Embryonic facial prominence (tissue), 1 donor: ENCODE data around the gene WDR47.
"Not testable (repeated sequence)": the region's sequence is repeated elsewhere in the genome, so short reads cannot be mapped to it uniquely, and the experiment has no call there.

Source experiments
- DNase-seq: peaks from one replicate; pipeline ENCODE4 v3.0.0-alpha.2; 2016; ENCODE audit errors: extremely low spot score

WDR47 gene

DNA sequence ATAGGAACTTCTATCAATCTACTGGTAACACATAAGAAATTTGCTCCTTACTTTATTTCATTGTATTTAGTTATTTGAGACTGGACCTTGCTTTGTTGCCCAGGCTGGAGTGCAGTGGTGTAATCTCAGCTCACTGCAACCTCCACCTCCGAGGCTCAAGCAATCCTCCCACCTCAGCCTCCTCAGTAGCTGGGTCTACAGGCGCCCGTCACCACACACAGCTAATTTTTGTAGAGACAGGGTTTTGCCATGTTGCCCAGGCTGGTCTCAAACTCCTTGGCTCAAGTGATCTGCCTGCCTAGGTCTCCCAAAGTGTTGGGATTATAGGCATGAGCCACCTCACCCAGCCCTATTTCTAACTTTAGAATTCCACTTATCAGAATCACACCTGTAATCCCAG, 10.2 kb upstream of the WDR47 start:
- DNase-seq: not testable (repeated sequence)

DNA sequence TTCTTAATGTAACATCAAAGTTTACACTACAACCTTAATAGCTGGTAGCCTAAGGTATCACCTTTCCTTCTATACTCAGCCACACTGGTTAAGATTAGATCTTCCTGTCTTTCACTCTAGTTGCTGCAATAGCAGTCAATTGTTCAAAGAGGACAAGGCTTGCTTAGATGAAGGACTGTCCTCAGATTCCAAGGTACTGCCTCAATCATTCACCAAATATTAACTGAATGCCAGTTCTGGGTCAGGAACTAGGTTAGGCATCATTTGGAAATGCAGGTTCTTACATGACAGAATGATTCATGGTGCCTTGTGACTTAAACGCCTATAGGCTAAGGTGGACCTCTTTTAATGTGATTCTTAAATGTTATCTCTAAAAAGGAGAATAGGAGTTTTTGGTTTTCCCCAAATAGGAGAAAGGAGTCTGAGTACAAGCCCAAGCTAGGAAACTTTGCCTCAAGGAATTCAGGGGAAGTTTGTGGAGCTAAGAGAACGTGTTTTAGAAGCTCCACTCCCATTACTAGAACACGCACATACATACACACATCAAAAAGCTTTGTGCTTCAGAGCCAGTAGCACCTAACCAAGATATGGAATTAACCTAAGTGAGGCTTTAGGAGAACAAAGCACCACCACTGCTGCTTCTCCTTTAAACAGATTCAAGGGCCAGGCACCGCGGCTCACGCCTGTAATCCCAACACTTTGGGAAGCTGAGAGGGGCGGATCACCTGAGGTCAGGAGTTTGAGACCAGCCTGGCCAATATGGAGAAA, 8.5 kb upstream of the WDR47 start:
- DNase-seq: no peak

DNA sequence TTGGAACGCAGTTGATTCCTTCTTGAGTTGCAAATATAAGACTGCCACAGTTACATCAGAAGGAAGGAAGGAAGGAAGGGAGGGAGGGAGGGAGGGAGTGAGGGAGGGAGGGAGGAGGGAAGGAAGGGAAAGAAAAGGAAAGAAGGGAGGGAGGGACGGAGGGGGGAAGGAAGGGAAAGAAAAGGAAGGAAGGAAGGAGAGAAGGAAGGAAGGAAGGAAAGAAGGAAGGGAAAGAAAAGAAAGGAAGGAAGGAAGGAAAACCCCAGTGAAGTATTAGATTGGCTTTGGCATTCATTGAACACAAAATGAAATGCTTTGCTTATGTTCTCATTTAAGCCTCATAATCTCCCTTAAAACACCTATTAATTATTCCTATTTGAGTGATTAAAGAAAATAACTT, 6.4 kb upstream of the WDR47 start:
- no peak for DNase-seq

DNA sequence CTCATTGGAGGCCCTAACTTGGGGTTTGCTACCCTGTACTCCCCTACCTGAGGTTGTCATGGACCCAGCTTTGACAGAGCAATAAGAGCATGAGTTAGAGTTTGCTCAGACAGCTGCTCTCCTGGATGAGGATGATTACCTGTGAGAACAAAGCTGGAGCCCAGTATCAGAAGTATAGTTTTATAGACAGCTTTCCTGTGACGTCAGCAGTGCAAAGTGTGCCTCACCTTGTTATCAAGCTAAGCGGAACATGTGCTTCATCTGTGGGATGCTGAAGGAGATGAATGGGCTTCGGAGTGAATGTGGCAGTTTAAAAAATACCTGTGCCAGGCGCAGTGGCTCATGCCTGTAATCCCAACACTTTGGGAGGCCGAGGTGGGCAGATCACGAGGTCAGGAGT, 5.4 kb upstream of the WDR47 start:
- DNase-seq: no peak

DNA sequence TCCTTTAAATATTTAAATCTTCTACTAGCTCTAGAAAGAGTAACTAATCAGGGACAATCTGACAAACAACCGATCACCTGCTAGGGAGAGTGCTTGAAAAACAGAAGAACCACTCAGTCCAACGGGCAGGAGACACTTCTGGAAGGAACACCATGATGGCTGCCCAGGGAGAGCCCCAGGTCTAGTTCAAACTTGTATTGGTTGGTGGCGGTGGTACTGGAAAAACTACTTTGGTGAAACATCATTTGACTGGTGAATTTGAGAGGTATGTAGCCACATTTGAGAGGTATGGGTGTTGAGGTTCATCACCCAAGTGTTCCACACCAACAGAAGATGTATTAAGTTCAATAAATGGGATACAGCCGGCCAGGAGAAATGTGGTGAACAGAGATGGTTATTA, 4.8 kb upstream of the WDR47 start:
- no peak for DNase-seq

DNA sequence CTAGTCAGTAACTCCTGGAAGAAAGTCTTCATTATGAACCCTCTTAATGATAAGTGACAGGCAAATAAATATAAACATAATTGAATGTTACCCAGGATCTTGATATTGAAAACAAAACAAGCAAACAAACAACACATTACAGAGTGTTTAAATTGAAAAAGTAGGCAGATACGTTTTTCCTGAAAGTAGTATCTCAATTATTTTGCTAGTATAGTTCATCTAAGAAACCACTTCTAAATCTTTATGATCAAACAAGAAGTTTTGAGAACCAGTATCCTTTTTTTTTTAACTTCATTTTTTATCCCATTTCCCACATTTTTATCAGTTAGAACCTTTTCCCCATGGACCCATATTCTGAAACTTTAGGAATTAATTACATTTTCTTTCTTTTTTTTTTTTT, 3.7 kb upstream of the WDR47 start:
- DNase-seq: no peak

DNA sequence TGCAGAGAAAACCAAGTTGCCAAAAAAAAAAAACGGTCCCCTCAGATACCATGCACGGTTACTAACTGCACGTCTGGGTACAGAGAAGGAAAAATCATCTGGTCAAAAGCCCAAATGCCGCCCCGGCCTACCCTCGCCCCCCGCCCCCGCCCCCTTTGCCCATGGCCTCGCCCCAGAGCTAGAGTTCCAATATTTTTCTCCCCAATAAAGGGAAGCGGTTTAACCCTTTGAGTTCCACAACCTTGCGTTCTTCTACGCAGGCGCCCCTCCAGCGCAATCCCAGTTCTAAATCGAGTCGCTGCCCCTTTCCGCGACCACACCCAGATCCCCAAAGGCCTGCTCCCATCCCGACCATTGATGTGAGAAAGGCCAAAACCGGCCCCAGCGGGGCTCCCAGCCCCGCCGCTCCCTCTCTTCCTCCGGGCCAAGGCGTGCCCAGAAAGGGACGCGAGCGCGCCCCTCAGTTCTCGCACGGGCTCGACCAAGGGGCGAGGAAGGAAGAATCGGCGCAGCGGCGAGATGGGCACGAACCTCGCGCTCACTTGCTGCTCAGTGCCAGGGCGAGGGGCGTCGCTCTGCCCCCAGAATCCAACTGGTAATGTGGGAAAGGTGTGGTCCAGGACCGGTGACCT, 797 bp downstream of the WDR47 start:
- DNase-seq: no peak

DNA sequence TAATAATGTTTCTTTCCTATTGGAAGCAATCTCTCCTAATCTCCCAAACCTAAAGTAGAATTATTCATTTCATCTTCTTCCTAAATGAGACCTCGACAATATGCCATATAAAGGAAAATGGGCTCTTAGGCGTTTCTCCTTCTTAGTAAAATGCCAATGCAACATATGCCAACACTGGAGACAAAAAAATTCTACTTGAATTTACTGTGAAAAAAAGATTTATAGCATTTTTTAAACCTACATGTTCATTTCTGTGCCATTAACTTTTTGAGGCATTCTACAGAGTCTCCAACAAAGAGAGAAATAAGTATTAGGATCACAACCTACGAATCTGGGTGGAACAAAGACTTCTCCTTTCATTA, 1.3 kb downstream of the WDR47 start:
- no peak for DNase-seq

DNA sequence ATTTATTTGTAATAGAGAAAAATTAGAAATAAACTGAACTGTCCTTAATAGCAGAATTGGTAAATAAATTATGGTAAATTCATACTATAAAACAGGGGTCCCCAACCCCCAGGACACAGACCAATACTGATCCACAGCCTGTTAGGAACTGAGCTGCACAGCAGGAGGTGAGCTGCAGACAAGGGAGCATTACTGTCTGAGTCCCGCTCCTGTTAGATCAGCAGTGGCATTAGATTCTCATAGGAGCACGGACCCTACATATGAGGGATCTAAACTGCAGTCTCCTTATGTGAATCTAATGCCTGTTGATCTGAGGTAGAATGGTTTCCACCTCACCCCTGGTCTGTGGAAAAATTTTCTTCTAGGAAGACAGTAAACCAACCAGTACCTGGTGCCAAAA, 7.5 kb downstream of the WDR47 start:
- DNase-seq: no peak

DNA sequence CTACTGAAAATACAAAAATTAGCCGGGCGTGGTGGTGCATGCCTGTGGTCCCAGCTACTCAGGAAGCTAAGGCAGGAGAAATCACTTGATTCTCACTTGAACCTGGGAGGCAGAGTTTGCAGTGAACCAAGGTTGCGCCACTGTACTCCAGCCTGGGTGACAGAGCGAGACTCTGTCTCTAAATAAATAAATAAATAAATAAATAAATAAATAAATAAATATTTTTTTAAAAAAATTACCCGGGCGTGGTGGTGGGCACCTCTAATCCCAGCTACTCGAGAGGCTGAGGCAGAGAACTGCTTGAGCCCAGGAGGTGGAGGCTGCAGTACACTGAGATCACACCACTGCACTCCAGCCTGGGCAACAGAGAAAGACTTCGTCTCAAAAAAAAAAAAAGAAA, 12.4 kb downstream of the WDR47 start:
- not testable (repeated sequence) for DNase-seq

DNA sequence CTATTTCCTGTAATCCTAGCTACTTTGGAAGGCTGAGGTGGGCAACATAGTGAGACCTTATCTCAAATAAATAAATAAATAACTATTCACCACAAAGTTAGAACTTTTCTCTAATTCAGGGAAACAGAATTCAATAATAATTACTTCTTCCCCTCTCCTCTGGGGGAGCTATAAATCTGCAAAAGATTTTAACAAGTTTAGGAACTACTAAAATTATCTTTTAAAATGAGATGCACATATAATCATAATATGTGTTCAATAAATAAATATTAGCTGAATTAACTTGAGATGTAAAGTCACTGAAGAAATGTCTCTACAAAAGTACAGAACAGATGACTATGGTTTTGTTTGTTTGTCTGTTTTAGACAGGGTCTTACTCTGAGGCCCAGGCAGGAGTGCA, 14.1 kb downstream of the WDR47 start:
- DNase-seq: no peak

DNA sequence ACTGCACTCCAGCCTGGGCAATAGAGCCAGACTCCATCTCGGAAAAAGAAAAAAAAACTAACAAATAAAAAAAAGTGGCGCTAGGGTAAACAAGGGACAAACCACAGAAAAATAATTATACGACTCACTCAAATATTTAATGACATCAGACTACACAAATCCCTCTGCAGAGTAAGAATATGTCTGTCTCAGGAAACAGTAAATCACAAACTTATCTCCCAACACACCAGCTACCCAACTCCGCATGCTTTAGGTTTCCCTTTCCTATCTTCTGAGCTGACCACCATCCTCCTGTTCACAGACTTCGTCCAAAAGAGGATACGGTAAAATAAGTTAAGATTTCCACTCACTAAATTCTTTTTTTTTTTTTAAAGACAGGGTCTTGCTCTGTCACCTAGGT, 16.2 kb downstream of the WDR47 start:
- DNase-seq: no peak

DNA sequence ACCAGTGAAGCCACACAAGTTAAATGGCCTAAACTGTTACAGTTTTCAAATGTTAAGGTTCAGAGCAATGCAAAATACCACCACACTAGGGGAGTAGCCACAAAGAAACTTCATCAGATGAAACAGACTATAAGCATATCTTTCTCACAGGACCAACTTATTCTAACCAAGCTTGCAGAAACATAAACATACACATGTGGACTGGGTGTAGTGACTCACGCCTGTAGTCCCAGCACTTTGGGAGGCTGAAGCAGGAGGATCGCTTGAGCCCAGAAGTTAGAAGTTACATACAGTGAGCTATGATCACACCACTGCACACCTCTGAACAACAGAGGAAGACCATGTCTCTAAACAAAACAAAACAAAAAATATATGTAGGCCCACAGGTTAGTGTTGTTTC, 17.3 kb downstream of the WDR47 start:
- DNase-seq: no peak

DNA sequence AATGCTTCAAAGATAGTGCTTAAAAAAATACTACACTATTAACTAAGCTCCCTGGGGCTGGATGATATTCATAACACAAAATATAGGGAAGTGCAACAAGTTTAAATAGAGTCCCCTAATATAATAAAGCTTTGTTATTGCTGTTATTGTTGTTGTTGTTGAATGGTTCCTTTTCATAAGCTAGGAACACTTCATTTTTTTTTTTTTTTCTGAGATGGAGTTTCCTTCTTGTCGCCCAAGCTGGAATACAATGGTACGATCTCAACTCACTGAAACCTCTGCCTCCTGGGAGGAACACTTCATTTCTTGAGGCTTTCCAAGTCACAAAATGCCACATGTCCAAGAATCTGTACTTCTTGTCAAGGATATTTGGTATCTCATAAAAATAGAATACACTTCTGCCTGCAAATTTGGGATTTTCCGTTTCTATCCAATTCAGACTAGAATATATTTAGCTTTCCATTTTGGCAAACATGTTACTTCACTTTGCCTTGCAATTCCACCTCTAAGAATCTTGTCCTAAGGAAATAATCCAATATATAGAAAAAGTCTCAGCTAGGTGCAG, 21.1 kb downstream of the WDR47 start:
- DNase-seq: no peak

DNA sequence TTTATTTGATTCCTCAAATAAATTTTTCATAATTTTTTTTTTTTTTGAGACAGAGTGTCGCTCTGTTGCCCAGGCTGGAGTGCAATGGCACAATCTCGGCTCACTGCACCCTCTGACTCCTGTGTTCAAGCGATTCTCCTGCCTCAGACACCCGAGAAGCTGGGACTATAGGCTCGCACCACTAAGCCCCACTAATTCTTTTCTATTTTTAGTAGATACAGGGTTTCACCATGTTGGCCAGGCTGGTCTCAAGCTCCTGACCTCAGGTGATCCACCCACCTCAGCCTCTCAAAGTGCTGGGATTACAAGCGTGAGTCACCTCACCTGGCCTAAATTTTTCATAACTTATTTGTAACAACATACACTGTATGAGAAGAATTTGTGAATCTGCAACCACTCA, 24.2 kb downstream of the WDR47 start:
- DNase-seq: not testable (repeated sequence)

DNA sequence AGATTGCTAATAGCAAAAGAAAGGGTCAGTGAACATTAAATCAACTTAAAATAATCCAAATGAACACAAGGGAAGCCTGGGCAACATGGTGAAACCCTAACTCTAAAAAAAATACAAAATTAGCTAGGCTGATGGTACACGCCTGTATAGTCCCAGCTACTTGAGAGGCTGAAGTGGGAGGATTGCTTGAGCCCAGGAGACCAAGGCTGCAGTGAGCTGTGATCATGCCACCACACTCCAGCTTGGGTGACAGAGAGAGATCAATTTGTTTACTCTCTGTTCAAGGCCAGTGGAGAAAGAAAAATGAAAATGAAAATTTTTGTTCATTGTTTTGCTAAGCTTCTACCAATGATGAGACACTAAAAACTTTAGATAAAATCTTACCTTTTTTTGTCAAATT, 24.8 kb downstream of the WDR47 start:
- no peak for DNase-seq

DNA sequence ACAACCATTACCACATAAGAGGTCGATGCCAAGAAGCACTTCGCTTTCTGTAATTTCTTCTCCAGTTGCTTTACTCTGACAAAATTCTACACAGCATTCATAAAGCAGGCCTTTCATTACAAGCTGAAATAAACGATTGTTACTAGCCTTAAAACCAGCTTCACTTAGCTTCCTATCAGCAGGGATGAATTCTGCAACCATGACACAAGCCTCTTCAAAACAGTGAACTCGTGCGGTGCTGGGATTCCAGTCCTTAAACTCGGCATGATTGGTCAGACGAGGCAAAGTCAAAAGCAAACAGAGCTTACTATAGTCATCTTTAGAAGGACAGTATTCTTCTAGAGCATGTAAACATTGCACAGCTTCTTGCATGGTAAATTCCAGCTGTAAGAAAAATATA, 30.6 kb downstream of the WDR47 start:
- no peak for DNase-seq

DNA sequence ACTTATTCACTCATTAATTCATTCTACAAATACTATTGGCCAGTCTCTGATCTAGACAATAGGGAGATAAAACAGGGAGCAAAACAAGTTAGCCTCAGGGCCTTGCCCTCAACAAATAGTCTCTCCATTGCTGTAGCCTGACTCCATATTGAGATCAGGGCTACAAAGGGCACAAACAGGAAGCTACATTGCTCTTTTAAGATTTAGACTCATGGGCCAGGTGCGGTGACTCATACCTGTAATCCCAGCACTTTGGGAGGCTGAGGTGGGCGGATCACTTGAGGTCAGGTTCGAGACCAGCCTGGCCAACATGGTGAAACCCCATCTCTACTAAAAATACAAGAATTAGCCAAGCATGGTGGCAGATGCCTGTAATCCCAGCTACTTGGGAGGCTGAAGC, 45.3 kb downstream of the WDR47 start:
- DNase-seq: not testable (repeated sequence)

DNA sequence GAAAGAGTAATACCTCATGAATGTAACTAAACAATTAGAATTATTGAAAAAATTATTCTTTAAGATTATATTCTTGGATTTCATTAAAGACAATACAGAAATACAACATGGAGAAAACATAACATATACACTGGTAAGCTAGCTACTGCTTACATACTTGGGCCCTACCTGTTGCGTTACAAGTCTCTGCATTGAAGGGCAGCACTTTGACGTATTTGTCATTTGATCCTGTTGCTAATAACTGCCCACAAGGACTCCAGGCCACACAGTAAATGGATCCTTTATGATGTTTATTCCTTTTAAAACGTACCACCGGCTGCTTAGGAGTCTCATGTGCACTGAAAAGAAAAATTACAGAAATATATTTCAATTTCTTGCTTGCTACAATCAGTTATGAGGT, 58.8 kb downstream of the WDR47 start:
- no peak for DNase-seq

DNA sequence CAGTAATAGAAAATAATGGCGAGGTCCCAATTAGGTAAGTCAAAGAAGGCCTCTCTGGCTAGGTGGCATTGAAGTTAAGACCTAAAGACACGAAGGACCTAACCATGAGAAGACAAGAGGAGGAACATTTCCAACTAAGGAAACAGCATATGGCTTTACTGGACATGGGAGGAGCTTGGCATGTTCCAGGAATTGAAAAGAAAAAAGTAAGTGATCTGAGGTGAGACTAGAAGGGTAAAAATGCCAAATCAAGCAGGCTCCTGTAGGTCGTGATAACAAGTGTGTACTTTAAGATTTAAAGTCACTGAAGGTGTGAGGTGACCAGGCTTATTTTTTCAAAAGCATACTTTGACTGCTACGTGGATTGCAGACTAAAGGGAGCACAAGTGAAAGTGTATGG, 65.2 kb downstream of the WDR47 start:
- no peak for DNase-seq

DNA sequence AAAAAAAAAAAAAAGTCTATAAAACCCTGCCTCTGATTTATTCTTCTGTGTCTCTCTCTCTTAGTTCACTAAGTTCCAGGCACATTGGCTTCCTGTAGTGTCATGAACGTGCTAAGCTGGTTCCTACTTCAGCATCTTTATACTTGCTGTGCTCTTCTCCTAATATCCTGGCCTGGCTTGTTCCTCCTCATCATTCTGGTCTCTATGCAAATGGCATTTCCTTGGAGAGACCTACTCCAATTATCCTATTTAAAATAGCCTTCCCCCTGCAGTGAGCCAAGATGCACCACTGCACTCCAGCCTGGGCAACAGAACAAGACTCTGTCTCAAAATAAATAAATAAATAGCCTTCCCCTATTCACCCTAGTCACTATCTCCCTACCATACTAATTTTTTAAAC, 69.0 kb downstream of the WDR47 start:
- no peak for DNase-seq

DNA sequence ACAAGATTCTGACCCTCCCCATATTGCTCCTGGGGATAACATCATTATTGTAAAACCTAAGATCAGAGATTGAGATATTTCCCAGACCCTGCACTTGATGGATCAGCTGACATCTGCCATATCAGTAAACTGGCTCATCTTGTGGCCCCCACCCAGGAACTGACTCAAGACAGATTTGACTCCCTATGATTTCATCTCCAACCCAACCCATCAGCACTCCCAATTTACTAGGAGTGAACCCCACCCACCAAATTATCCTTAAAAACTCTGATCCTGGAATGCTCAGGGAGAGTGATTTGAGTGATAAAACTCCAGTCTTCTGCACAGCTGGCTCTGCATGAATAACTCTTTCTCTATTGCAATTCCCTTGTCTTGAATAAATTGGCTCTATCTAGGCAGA, 72.6 kb downstream of the WDR47 start:
- no peak for DNase-seq

DNA sequence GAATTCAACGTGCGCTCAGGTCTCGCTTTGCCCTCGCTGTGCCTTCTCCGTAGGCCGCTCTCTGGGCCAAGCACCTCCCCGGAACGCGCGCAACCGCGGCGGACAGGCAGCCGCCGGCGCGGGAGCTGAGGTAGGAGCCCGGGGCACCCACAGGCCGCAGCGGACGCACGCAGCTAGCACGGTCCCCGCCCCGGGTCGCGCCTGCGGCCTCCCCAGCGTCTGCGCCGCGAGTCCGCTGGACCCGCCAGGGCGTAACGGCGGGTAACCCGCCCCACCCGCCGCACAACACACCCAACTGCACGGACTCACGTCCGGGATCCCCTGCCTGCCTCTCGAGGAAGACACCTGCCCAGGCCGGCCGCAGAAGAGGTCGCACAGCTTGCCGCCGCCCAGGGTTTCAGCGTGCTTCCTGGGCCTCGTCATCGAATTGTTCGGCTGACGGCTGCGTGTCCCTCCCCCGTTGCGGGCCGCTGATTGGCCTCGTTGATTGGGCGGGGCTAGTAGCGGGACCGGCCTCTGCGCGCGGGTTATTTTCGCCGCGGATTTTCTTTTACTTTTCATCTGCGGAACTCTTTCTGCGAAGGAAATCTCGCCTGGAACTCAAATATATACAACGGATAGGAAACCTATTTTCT, 78.7 kb downstream of the WDR47 start, which contains the start of gene CLCC1:
CLCC1 (minus strand) TSS at position 433 of the 635 bp plus-strand sequence. CDS start 13,047 bp downstream, outside the sequence.
- peak; percentile 81 for DNase-seq
